Stimulated activated CD4-positive, alpha-beta T cell treated with anti-CD3 and anti-CD28 coated beads, TNF-alpha, amount 100 ng/mL, for 1 hour (primary cell): ENCODE data around the gene TSEN15.
"Not testable (repeated sequence)": the region's sequence is repeated elsewhere in the genome, so short reads cannot be mapped to it uniquely, and the experiment has no call there.

Experiments used
- DNase-seq, 3 donors: peaks; one replicate each; pipeline ENCODE4 v3.0.0-alpha.2; 2020; ENCODE audit warnings: low read depth in 3 of 3, low spot score in 1 of 3

TSEN15 gene

DNA sequence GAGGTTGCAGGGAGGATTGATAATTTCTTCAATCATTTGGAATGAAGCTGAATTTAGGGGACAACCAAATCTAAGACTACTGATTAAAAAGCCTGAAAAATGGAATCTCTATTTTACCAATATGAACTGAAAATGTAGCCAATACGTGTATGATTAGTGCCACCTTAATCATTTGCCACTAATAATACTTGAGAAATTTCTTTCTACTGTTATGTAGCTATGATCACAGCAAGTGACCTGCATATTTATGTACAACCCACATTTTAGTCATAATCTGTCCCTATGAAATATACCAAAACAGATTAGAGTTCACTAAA, 20.5 kb upstream of the TSEN15 start:
- no peak for DNase-seq

DNA sequence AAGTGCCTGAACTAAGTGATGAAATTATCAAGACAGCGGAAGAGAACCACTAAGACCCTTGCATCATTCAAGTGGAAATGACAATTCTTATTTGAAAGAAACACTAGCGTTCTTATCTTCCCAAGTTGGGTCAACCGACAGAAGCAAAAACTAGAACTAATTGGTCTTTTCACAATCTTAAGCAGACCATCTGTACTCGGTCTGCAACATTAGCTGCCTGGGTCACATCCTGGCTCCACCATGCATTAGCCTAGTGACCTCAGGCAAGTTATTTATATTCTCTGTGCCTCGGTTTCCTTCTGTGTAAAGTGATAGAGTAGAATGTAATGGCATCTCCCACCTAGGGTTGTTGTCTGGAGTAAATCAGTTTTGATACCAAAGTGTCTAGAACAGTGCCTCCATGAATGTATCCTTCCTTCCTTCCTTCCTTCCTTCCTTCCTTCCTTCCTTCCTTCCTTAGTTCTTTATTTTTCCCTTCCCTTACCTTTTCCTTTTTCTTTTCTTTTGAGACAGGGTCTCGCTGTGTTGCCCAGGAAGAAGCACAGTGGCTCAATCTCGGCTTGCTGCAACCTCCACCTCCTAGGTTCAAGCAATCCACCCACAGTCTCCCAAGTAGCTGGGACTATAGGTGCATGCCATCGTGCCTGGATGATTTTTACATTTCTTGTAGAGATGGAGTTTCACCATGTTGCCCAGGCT, 20.0 kb upstream of the TSEN15 start:
- no peak for DNase-seq

DNA sequence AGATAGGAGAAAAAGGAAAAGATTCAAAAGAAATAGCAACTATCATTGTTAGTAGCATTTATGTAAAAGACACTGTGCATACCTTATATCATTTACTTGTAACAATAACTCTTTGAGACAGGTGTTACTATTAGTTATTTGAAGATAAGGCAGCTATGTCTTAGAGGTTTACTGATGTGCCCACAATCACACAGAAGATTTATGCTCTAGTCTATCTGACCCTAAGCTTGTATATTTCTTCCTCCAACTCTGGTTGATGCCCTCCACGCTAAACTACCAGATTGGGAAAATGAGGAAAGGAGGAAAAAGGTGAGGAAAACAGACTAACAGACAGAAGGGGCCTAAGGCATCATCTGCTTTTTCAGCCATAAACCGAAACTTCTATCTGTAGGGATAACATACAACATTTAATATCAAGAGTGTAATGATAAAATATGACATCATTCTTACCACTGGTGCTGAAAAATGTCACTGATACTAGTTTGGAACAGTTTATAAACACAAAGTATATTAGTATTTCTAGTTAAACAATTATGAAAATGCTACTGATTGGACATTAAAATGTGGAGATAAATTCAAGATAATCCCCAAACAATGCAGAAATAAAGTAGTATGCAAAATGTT, 19.1 kb upstream of the TSEN15 start:
- no peak for DNase-seq

- DNase-seq, result no peak
These were observed 18.6 kb upstream of the TSEN15 start for GRCh38 chr1:184032930-184033418.

DNA sequence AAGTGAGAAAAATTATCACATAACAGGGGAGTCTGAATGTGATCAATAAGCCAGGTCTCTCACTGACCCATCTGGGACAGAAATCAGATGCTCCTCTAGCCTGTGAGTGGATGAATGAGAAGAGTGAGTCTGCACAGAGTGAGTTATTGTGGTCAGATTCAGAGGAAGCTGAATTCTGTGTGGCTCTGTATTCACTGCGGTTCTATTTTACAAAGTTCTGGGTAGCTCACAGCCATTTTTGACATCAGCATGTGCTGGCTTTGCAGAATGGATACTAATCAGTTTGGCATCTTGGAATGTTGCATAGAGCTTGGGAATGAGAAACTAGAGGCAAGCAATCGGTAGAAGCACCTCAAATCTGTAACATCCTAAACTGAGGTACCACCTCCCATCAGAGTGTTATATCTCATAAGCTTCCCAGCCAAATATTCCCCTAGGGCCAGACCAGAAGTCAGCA, 17.8 kb upstream of the TSEN15 start:
- DNase-seq, result no peak

GRCh38 chr1:184034761-184035379, 16.7 kb upstream of the TSEN15 start:
- DNase-seq, result no peak

GRCh38 chr1:184035719-184036516, 15.6 kb upstream of the TSEN15 start:
- no peak for DNase-seq

- no peak for DNase-seq
These were observed 15.0 kb upstream of the TSEN15 start for GRCh38 chr1:184036517-184036949.

DNA sequence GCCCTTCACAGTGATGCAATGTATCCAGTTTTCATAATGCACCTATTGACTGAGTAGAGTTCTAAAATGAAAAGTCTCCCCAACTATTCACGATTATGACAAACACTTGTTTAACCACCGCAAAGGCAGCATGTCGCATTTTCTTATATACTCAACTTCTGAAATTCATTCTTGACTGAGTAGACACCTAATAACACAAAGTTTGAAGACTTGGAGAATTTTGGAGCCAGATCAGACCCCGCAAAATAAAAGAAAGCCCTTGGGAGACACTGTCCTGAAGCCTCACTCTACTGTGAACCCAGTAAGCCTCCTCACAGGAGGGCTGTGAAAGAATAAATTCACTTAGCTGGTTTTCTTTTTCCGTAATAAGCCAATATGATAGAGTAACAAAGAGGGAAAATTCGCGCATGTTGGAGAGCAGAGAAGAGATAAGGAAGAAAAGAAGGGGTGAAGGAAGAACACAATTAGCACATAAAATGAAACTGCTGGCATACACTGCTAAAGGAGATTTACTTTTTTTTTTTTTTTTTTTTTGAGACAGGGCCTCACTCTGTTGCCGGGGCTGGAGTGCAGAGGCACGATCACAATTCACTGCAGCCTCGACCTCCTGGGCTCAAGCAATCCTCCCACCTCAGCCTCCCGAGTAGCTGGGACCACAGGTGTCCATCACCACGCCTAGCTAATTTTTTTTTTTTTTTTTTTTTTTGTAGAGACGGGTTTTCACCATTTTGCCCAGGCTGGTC, 13.5 kb upstream of the TSEN15 start:
- no peak for DNase-seq

DNA sequence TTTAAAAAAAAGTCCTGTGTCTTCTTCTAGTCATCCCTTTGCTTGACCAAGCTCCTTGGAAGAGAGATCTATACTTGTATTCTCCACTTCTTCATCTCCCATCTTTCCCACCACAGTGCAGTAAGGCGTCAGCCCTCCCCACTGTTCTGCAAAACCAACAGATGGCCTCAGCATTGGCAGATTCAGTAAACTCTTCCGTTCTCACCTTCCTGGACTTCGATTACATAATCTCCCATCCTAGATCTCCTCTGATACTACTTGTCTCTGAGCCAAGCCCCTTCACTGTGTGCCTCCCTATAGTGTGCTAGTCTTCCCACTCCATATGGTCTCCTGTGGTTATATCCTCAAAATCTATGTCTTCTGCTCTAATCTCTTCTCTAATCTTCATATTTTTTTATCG, 12.4 kb upstream of the TSEN15 start:
- no peak for DNase-seq

- no peak for DNase-seq
These were observed 9.8 kb upstream of the TSEN15 start for GRCh38 chr1:184041731-184042130.

- not testable (repeated sequence) for DNase-seq
These were observed 8.2 kb upstream of the TSEN15 start for GRCh38 chr1:184043315-184043714.

DNA sequence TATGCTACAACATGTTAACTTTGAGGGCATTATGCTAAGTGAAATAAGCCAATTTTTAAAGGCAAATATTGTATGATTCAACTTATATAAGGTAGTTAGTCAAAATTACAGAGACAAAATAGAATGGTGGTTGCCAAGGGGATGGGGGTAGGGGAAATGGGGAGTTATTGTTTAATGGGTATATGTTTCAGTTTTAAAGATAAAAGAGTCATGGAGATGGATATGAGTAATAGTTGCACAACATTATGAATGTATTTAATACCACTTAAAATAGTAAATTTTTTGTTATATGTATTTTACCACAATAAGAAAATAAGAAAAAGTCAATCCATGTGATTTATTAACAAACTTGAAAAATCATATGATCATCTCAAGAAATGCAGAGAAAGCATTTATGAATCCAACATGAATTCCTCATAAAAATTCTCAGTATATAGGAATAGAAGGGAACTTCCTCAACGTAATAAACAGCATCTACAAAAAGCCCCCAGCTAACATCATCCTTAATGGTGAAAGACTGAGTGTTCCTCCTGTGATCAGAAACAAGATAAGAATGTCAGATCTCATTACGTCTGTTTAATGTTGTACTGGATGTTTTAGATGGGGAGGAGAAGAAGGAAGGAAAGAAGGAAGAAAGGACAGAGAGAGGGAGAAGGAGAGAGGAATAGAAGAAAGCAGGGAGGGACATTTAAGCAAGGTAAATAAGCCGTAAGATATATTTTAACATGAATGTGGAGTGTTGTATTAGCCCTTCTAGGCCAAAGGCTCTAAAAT, 6.7 kb upstream of the TSEN15 start:
- DNase-seq, result no peak

- not testable (repeated sequence) for DNase-seq
These were observed 4.0 kb upstream of the TSEN15 start for GRCh38 chr1:184047541-184047940.

DNA sequence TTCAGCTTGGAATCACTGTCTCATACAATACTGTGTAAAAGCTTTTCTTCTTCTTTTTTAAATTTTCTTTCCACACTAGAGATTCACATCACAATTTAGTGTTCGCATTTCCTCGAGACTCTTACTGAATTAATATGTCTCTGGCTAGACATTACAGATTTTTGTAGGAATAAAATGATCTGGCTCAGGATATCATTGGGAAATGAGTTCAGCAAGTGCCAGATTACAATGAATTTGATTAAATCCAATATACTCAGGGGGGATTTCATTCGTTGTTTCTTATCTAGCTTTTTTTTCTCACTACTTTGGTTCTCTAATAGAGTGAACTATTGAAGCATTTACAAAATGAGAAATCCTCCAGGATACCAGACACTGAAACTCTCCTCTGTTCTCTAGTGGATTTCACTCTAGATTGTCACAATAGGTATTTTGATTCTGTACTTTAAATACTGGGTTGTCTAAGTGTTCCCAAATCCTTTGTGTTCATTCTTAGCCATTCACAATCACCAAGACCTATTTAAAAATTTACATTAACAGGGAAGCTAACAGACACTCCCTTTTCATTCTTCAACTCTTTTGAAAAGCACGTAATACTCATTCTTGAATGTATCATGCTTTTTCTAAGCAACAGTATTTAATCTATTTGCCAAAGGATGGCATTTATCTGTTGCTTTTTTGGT, 2.8 kb upstream of the TSEN15 start:
- no peak for DNase-seq

DNA sequence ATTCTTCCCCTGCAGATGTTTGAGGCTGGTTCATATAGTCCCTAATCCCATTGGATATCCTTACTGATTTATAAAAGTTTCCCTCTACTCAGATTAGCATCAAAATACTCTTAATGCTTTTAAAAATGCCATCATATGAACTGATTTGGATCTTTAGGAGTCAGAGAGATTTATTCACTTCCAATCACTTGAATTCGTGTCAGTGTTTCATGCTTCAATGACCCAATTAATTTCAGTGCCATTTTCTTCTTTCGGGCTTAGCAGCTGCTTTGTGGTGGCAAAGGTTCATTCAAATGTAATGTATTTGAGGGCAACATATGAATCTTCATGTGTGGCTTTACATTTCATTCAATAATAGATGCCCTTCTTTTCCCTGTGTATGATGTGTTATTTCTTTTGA, 2.2 kb upstream of the TSEN15 start:
- DNase-seq, result no peak

DNA sequence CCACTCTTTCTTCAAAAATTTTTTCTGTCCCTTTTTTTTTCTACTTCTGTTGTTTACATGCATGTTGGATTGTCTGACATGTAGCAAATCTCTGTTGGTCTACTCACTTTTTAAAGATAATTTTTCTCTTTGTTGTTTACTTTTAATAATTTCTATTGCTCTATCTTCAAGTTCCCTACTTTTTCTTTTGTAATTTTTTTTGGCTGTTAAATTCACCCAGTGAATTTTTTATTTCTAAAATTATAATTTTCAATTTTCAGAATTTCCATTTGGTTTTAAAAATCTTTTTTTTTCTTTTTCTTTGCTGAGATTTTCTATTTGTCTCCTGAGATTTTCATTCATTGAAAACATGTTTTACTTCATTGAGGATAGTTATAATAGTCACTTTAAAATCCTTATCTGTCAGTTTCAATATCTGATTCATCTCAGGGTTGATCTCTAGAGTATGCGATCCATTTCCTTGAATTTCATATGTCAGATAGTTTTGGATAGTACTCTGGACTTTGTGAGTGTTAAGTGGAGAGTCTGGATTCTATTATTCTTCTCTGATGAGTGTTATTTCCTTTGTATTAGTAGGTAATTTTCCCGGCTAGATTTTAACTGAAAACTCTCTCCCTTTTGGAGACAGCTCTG, 1.6 kb upstream of the TSEN15 start:
- DNase-seq, result no peak

- no peak for DNase-seq
These were observed 894 bp upstream of the TSEN15 start for GRCh38 chr1:184050636-184051035.

DNA sequence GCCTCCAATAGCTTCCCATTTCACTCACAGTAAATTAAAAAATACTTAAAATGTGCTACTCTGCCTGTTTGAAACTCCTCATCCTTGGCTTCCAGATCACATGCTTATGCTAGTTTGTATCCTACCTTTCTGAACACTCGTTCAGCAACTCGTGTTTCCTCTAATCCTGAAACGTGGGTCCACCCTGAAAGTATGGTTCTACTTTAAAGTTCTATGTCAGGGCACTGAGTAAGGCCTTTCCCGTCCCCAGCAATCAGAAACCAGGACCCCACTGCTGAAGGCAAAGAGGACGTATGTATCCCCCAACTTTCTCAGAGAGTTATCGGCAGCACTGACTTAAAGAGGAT, 419 bp upstream of the TSEN15 start:
- DNase-seq, result no peak
